ENCODE results near the gene BRWD1.
A peak's percentile ranks its signal among the peaks of the same experiment; 100 is the strongest.

Gene BRWD1

DNA sequence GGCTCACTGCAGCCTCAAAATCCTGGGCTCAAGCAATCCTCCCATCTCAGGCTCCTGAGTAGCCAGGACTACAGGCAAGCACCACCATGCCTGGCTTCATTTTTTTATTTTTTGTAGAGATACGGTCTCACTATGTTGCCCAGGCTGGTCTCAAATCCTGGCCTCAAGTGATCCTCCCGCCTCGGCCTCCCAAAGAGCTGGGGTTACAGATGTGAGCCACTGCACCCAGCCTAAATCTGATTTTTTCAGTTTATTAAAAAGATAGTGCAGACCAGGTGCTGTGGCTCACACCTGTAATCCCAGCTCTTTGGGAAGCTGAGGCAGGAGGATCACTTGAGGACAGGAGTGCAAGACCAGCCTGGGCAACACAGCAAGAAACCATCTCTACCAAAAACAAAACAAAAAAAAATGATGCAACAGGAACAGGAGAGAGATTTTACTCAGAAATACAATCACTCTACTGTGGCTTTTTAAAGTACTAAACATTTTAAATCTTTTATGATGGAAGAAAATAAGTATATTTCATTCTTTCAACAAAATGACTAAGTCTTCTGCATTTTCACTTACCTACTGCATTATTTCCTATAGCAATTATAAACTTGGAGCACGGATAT is 132.1 kb downstream of the BRWD1 start:
- Histone ChIP-seq H2AFZ (ENCODE audit: low read depth, low read length) (no peak overlapping the region), H3K4me1 (ENCODE audit: insufficient read depth, low read length) (peaks cover 13% of the 10 kb centered on the region), H3K9me3 (ENCODE audit: low read length) (peaks cover 3% of the 10 kb centered on the region), H3K27me3 (ENCODE audit: insufficient read depth, low read length) (no peaks in the 10 kb centered on the region), H3K36me3 (ENCODE audit: insufficient read depth, low read length) (peaks cover 40% of the 10 kb centered on the region), H3K4me3 (ENCODE audit: low read length) (peak overlapping the region; percentile 90)

DNA sequence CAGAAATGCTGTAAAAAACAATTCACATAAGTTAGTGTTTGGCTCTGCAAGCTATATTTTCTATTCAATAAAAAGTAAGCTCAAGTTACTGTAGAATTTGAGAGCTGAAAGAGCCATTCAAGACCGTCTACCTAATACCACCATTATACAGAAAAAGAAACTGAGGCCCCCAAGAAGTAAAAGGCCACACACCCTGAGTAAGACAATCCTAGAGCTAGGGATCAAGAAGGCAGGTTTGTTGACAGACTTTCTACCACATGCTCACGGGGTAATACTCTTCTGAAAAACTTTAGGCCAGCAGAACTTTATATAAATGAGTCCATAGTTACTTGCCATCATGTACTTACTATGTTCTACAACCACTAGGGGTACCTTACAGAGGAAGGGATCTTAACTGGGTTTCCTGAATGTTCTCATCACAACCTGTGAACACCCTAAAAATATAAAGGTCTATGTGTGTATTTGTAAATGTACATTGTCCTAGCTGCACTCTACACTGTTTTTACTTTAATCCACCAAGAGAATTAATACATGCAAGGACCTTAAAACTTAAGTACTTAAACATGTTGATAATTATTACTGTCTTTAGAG is 132.9 kb downstream of the BRWD1 start:
- no peaks in the 10 kb centered on the region for H3K27me3 ChIP-seq (ENCODE audit: insufficient read depth, low read length)
- peaks cover 44% of the 10 kb centered on the region for H3K36me3 ChIP-seq (ENCODE audit: insufficient read depth, low read length)
- peaks cover 3% of the 10 kb centered on the region for H3K9me3 ChIP-seq (ENCODE audit: low read length)
- no peak overlapping the region for H3K4me3 ChIP-seq (ENCODE audit: low read length)
- H2AFZ ChIP-seq (ENCODE audit: low read depth, low read length): no peak overlapping the region
- peaks cover 13% of the 10 kb centered on the region for H3K4me1 ChIP-seq (ENCODE audit: insufficient read depth, low read length)

- Histone ChIP-seq H2AFZ (ENCODE audit: low read depth, low read length) (no peak overlapping the region), H3K4me3 (ENCODE audit: low read length) (no peak overlapping the region), H3K27me3 (ENCODE audit: insufficient read depth, low read length) (no peaks in the 10 kb centered on the region), H3K36me3 (ENCODE audit: insufficient read depth, low read length) (peaks cover 58% of the 10 kb centered on the region), H3K9me3 (ENCODE audit: low read length) (peaks cover 3% of the 10 kb centered on the region), H3K4me1 (ENCODE audit: insufficient read depth, low read length) (peaks cover 13% of the 10 kb centered on the region)
Observed at GRCh38 chr21:39178421-39178820, 135.0 kb downstream of the BRWD1 start.

- peaks cover under 1% of the 10 kb centered on the region for H3K4me1 ChIP-seq (ENCODE audit: insufficient read depth, low read length)
- H3K36me3 ChIP-seq (ENCODE audit: insufficient read depth, low read length): peaks cover 73% of the 10 kb centered on the region
- no peak overlapping the region for H2AFZ ChIP-seq (ENCODE audit: low read depth, low read length)
- no peak overlapping the region for H3K4me3 ChIP-seq (ENCODE audit: low read length)
- peaks cover 8% of the 10 kb centered on the region for H3K9me3 ChIP-seq (ENCODE audit: low read length)
- no peaks in the 10 kb centered on the region for H3K27me3 ChIP-seq (ENCODE audit: insufficient read depth, low read length)
Observed at GRCh38 chr21:39176271-39176709, 137.1 kb downstream of the BRWD1 start.

DNA sequence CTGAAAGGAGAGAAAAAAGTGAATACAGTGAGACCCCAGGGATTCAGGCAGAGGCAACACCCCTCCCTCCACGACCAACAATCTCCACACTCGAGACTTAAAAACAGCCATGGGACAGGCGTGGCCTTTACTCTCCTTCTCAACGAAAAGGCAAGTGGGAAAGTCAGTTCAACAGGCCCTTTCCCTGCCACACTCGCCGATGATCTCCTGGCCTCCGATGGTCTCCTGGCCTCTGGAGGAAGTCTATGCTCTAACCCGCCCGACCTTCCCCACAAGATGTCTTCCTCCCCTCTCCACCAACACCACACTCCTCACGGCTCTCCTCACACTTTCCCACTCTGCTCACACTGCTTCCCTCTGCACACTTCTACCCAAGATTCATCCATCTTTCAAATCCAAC is 137.8 kb downstream of the BRWD1 start:
- Histone ChIP-seq H3K27me3 (ENCODE audit: insufficient read depth, low read length) (no peaks in the 10 kb centered on the region), H3K36me3 (ENCODE audit: insufficient read depth, low read length) (peaks cover 71% of the 10 kb centered on the region), H3K4me3 (ENCODE audit: low read length) (no peak overlapping the region), H3K9me3 (ENCODE audit: low read length) (peaks cover 9% of the 10 kb centered on the region), H3K4me1 (ENCODE audit: insufficient read depth, low read length) (no peaks in the 10 kb centered on the region), H2AFZ (ENCODE audit: low read depth, low read length) (no peak overlapping the region)

- Histone ChIP-seq H3K36me3 (ENCODE audit: insufficient read depth, low read length) (peaks cover 68% of the 10 kb centered on the region), H3K27me3 (ENCODE audit: insufficient read depth, low read length) (no peaks in the 10 kb centered on the region), H3K9me3 (ENCODE audit: low read length) (peaks cover 9% of the 10 kb centered on the region), H3K4me3 (ENCODE audit: low read length) (no peak overlapping the region), H2AFZ (ENCODE audit: low read depth, low read length) (no peak overlapping the region), H3K4me1 (ENCODE audit: insufficient read depth, low read length) (no peaks in the 10 kb centered on the region)
Observed at GRCh38 chr21:39175154-39175553, 138.3 kb downstream of the BRWD1 start.

- no peaks in the 10 kb centered on the region for H3K27me3 ChIP-seq (ENCODE audit: insufficient read depth, low read length)
- peaks cover 9% of the 10 kb centered on the region for H3K9me3 ChIP-seq (ENCODE audit: low read length)
- no peaks in the 10 kb centered on the region for H3K4me1 ChIP-seq (ENCODE audit: insufficient read depth, low read length)
- H3K4me3 ChIP-seq (ENCODE audit: low read length): no peak overlapping the region
- H3K36me3 ChIP-seq (ENCODE audit: insufficient read depth, low read length): peaks cover 62% of the 10 kb centered on the region
- no peak overlapping the region for H2AFZ ChIP-seq (ENCODE audit: low read depth, low read length)
Observed at GRCh38 chr21:39173716-39174680, 139.4 kb downstream of the BRWD1 start.

DNA sequence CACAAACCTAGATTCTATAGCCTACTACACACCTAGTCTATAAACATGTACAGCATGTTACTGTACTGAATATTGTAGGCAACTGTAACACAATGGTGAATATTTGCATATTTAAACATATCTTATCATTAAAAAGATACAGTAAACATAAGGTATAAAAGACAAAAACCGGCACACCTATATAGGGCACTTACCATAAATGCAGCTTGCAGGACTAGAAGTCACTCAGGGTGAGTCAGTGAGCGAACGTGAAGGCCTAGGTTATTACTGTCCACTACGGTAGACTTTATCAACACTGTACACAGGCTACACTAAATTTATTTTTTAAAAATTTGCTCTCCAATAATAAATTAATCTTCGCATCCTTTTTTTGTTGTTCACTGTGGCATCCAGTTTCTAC is 143.5 kb downstream of the BRWD1 start:
- H3K36me3 ChIP-seq (ENCODE audit: insufficient read depth, low read length): peaks cover 37% of the 10 kb centered on the region
- H3K27me3 ChIP-seq (ENCODE audit: insufficient read depth, low read length): no peaks in the 10 kb centered on the region

DNA sequence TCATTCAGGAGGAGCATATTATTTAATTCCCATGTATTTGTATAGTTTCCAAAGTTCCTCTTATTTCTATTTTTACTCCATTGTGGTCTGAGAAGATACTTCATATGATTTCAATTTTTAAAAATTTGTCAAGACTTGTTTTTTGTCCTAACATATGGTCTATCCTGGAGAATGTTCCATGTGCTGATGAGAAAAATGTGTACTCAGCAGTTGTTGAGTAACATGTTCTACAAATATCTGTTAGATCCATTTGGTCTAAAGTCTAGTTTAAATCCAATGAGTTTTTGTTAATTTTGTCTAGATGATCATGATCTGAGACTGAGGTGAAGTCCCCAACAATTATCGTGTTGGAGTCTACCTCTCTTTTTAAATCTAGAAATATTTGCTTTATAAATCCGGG is 144.6 kb downstream of the BRWD1 start:
- peaks cover 11% of the 10 kb centered on the region for H3K9me3 ChIP-seq (ENCODE audit: low read length)
- H2AFZ ChIP-seq (ENCODE audit: low read depth, low read length): no peak overlapping the region

More for the DNA sequence above, 143.5 kb downstream of the BRWD1 start:
- Histone ChIP-seq H3K9me3 (ENCODE audit: low read length) (peaks cover 7% of the 10 kb centered on the region), H3K4me1 (ENCODE audit: insufficient read depth, low read length) (no peaks in the 10 kb centered on the region), H2AFZ (ENCODE audit: low read depth, low read length) (no peak overlapping the region), H3K4me3 (ENCODE audit: low read length) (no peak overlapping the region)

GRCh38 chr21:39164523-39164922 is 148.9 kb downstream of the BRWD1 start:
- Histone ChIP-seq H2AFZ (ENCODE audit: low read depth, low read length) (no peak overlapping the region), H3K4me1 (ENCODE audit: insufficient read depth, low read length) (no peaks in the 10 kb centered on the region), H3K27me3 (ENCODE audit: insufficient read depth, low read length) (no peaks in the 10 kb centered on the region), H3K4me3 (ENCODE audit: low read length) (no peak overlapping the region), H3K36me3 (ENCODE audit: insufficient read depth, low read length) (no peaks in the 10 kb centered on the region), H3K9me3 (ENCODE audit: low read length) (peaks cover 4% of the 10 kb centered on the region)

More for the DNA sequence above, 144.6 kb downstream of the BRWD1 start:
- no peak overlapping the region for H3K4me3 ChIP-seq (ENCODE audit: low read length)
- no peaks in the 10 kb centered on the region for H3K27me3 ChIP-seq (ENCODE audit: insufficient read depth, low read length)
- H3K36me3 ChIP-seq (ENCODE audit: insufficient read depth, low read length): peaks cover 27% of the 10 kb centered on the region
- H3K4me1 ChIP-seq (ENCODE audit: insufficient read depth, low read length): no peaks in the 10 kb centered on the region

- Histone ChIP-seq H3K4me1 (ENCODE audit: insufficient read depth, low read length) (no peaks in the 10 kb centered on the region), H3K36me3 (ENCODE audit: insufficient read depth, low read length) (no peaks in the 10 kb centered on the region), H3K9me3 (ENCODE audit: low read length) (peaks cover 4% of the 10 kb centered on the region), H3K4me3 (ENCODE audit: low read length) (no peak overlapping the region), H3K27me3 (ENCODE audit: insufficient read depth, low read length) (no peaks in the 10 kb centered on the region), H2AFZ (ENCODE audit: low read depth, low read length) (no peak overlapping the region)
Observed at GRCh38 chr21:39161064-39161463, 152.4 kb downstream of the BRWD1 start.

GRCh38 chr21:39159342-39160063 is 153.9 kb downstream of the BRWD1 start:
- no peak overlapping the region for H2AFZ ChIP-seq (ENCODE audit: low read depth, low read length)
- H3K9me3 ChIP-seq (ENCODE audit: low read length): peaks cover 2% of the 10 kb centered on the region
- H3K4me1 ChIP-seq (ENCODE audit: insufficient read depth, low read length): no peaks in the 10 kb centered on the region
- H3K36me3 ChIP-seq (ENCODE audit: insufficient read depth, low read length): no peaks in the 10 kb centered on the region
- no peak overlapping the region for H3K4me3 ChIP-seq (ENCODE audit: low read length)
- no peaks in the 10 kb centered on the region for H3K27me3 ChIP-seq (ENCODE audit: insufficient read depth, low read length)
